Gastrocnemius medialis (tissue), 4 donors: ENCODE results near the gene PCSK1N. TPM values are rescaled to one million over a fixed set of nuclear protein-coding genes. Genes with fewer than 3 reads are reported as not detected.

Experiments used
- ATAC-seq, 2 donors: fragments of 150-250 bp; one replicate each; pipeline ENCODE4 v1.9.1; 2016
- DNase-seq, 2 donors: peaks; one replicate each; pipeline ENCODE4 v3.0.0-alpha.2; 2019
- H3K27ac ChIP-seq, 4 donors: fragments of 200-600 bp; sonication (generic); 1 replicate in 1 of 4; 2 replicates in 3 of 4; pipeline ENCODE4 v1.5.1; 2016 to 2018; ENCODE audit warnings: mild to moderate bottlenecking in 2 of 4, moderate library complexity in 1 of 4
- H3K27me3 ChIP-seq, 3 donors: fragments of 200-600 bp; sonication (generic) in 2 of 3; 1 replicate in 1 of 3; 2 replicates in 2 of 3; pipeline versions ENCODE4 v1.5.1 to v1.6.0; 2016 to 2019; ENCODE audit warnings: mild to moderate bottlenecking in 1 of 3, moderate library complexity in 1 of 3
- H3K36me3 ChIP-seq, 2 donors: fragments of 200-600 bp; sonication (generic) in 1 of 2; one replicate each; pipeline ENCODE4 v1.5.1; 2017 to 2018
- H3K4me1 ChIP-seq, 2 donors: fragments of 200-600 bp; sonication (generic) in 1 of 2; one replicate each; pipeline ENCODE4 v1.5.1; 2016 to 2017; ENCODE audit warnings: mild to moderate bottlenecking in 2 of 2
- H3K4me3 ChIP-seq, 4 donors: fragments of 200-600 bp; sonication (generic) in 3 of 4; 1 replicate in 1 of 4; 2 replicates in 3 of 4; pipeline ENCODE4 v1.5.1; 2016 to 2019; ENCODE audit warnings: mild to moderate bottlenecking in 2 of 4
- H3K9me3 ChIP-seq, 3 donors: fragments of 200-600 bp; sonication (generic) in 2 of 3; 1 replicate in 1 of 3; 2 replicates in 2 of 3; pipeline ENCODE4 v1.5.1; 2016 to 2019
- CTCF ChIP-seq, 5 experiments: fragments of 450-650 bp in 3 of 5; fragments of 200-600 bp in 2 of 5; sonication (generic) in 2 of 5; IDR thresholded peaks in 4 of 5; conservative IDR thresholded peaks in 1 of 5; 1 replicate in 4 of 5; 2 replicates in 1 of 5; pipeline ENCODE4 v1.5.1; 2016 to 2019; ENCODE audit warnings: antibody characterized with exemption in 5 of 5, mild to moderate bottlenecking in 3 of 5, moderate library complexity in 3 of 5
- POLR2A ChIP-seq, 2 donors: fragments of 450-650 bp; IDR thresholded peaks; one replicate each; pipeline ENCODE4 v1.6.1; 2017; ENCODE audit warnings: antibody characterized with exemption in 2 of 2, mild to moderate bottlenecking in 2 of 2, moderate library complexity in 2 of 2
- in situ Hi-C, 4 donors: fragments of 200-750 bp; cut with MboI; loops; one replicate each; pipeline versions ENCODE4 v1.15.0 to v1.8.0; 2017; ENCODE audit warnings: low sequenced_read_pairs in 4 of 4
- intact Hi-C: fragments of 100-400 bp; cut with DNase I; formaldehyde crosslinking; loops from one replicate; pipeline ENCODE4 v1.15.1; 2023; ENCODE audit warnings: low total_unique reads
- total RNA-seq, 4 donors: library from RNA; depleted of rRNA; stranded (reverse); fragments of >200 nt; gene quantifications; one replicate each; pipeline versions ENCODE4 v1.1.0 to v1.2.3, GENCODE V29; 2016

PCSK1N gene
- total RNA-seq, 4 donors from 2014 or later, result not detected

GRCh38 chrX:48816014-48816810 is 19.2 kb downstream of the PCSK1N start:
- DNase-seq (no peak), ATAC-seq (no peak)
- H3K9me3 ChIP-seq, result no peaks in the 10 kb centered on the region
- no peak overlapping the region for H3K4me3 ChIP-seq
- in situ Hi-C loops (loop anchor here in 1 of 4 donors (25.0 kb wide), 1 partner anchor 154 kb away; no protein-coding TSS in a partner anchor), intact Hi-C loops (no loop called here)
- TF ChIP-seq CTCF (IDR thresholded peaks at IDR 0.05 in 4 of 5, conservative IDR thresholded peaks at IDR 0.05 in 1 of 5) (no peak), POLR2A (IDR thresholded peaks at IDR 0.05) (no peak)
- no peaks in the 10 kb centered on the region for H3K4me1 ChIP-seq
- no peaks in the 10 kb centered on the region for H3K27me3 ChIP-seq
- H3K27ac ChIP-seq, result no peak overlapping the region
- H3K36me3 ChIP-seq, result peaks cover 0 to 12% of the 10 kb centered on the region in 2 donors

GRCh38 chrX:48815266-48815665 is 20.1 kb downstream of the PCSK1N start:
- H3K36me3 ChIP-seq, result peaks cover 0 to 14% of the 10 kb centered on the region in 2 donors
- H3K27ac ChIP-seq, result no peak overlapping the region
- no peak overlapping the region for H3K4me3 ChIP-seq
- H3K9me3 ChIP-seq, result no peaks in the 10 kb centered on the region
- TF ChIP-seq POLR2A (IDR thresholded peaks at IDR 0.05) (no peak), CTCF (IDR thresholded peaks at IDR 0.05 in 4 of 5, conservative IDR thresholded peaks at IDR 0.05 in 1 of 5) (no peak)
- DNase-seq (no peak), ATAC-seq (no peak)
- in situ Hi-C loops (loop anchor here in 1 of 4 donors (25.0 kb wide), 1 partner anchor 153 kb away; no protein-coding TSS in a partner anchor), intact Hi-C loops (no loop called here)
- H3K4me1 ChIP-seq, result no peaks in the 10 kb centered on the region
- H3K27me3 ChIP-seq, result no peaks in the 10 kb centered on the region

- DNase-seq (no peak), ATAC-seq (no peak)
- Histone ChIP-seq H3K9me3 (no peaks in the 10 kb centered on the region), H3K27me3 (no peaks in the 10 kb centered on the region), H3K36me3 (peaks cover 0 to 14% of the 10 kb centered on the region in 2 donors), H3K4me1 (no peaks in the 10 kb centered on the region), H3K27ac (no peak overlapping the region), H3K4me3 (no peak overlapping the region)
- in situ Hi-C loops, result loop anchor here in 1 of 4 donors (25.0 kb wide), 1 partner anchor 152 kb away; no protein-coding TSS in a partner anchor
- intact Hi-C loops, result no loop called here
- TF ChIP-seq CTCF (IDR thresholded peaks at IDR 0.05 in 4 of 5, conservative IDR thresholded peaks at IDR 0.05 in 1 of 5) (no peak), POLR2A (IDR thresholded peaks at IDR 0.05) (no peak)
Measured at GRCh38 chrX:48814722-48815121, 20.7 kb downstream of the PCSK1N start.

- intact Hi-C loops, result no loop called here
- ATAC-seq, result no peak
- TF ChIP-seq CTCF (IDR thresholded peaks at IDR 0.05 in 4 of 5, conservative IDR thresholded peaks at IDR 0.05 in 1 of 5) (no peak), POLR2A (IDR thresholded peaks at IDR 0.05) (no peak)
- DNase-seq, result no peak
- Histone ChIP-seq H3K36me3 (peaks cover 0 to 14% of the 10 kb centered on the region in 2 donors), H3K4me3 (no peak overlapping the region), H3K4me1 (no peaks in the 10 kb centered on the region), H3K27ac (no peak overlapping the region), H3K27me3 (no peaks in the 10 kb centered on the region), H3K9me3 (no peaks in the 10 kb centered on the region)
- in situ Hi-C loops, result loop anchor here in 1 of 4 donors (25.0 kb wide), 1 partner anchor 151 kb away; no protein-coding TSS in a partner anchor
Measured at GRCh38 chrX:48813644-48814043, 21.8 kb downstream of the PCSK1N start.
